ENCODE measurements around the gene OGT. TPM values are rescaled to one million over a fixed set of nuclear protein-coding genes. Genes with fewer than 3 reads are reported as not detected.
"Not testable (repeated sequence)": the region's sequence is repeated elsewhere in the genome, so short reads cannot be mapped to it uniquely, and the experiment has no call there.

OGT gene
- total RNA-seq, 1 donor from 2014 or later = 287 TPM

DNA sequence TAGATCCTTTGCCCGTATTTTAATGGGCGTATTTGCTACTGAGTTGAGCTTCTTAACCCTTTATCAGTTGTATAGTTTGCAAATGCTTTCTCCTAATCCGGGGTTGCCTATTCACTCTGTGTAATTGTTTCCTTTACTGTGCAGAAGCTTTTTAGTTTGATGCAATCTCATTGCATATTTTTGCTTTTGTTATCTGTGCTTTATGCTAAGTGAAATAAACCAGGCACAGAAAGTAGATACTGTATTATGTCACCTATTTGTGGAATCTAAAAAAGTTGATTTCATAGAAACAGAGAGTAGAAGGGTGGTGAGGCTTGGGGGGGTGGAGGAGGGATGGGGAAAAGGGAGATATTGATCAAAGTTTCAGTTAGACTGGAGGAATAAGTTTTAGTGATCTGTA, 17.7 kb downstream of the OGT start:
- H3K27me3 ChIP-seq = no peaks in the 10 kb centered on the region
- no peak for DNase-seq (ENCODE audit: low spot score)
- H3K4me2 ChIP-seq = no peak overlapping the region
- no peaks in the 10 kb centered on the region for H3F3A ChIP-seq (ENCODE audit: low read depth)
- H3K4me1 ChIP-seq = no peaks in the 10 kb centered on the region
- H3K36me3 Mint-ChIP-seq = peaks cover 15% of the 10 kb centered on the region
- H3K4me3 Mint-ChIP-seq = no peak overlapping the region
- H3K9me3 Mint-ChIP-seq = no peaks in the 10 kb centered on the region
- H3K27me3 Mint-ChIP-seq (ENCODE audit: insufficient read depth, low read depth) = no peaks in the 10 kb centered on the region
- no peak overlapping the region for H3K4me3 ChIP-seq
- no peak overlapping the region for H3K27ac ChIP-seq
- peaks cover 9% of the 10 kb centered on the region for H3K36me3 ChIP-seq
- no peak overlapping the region for H2AFZ ChIP-seq (replicated peaks)
- H3K4me1 Mint-ChIP-seq = no peaks in the 10 kb centered on the region
- H3K27ac Mint-ChIP-seq = no peak overlapping the region
- no peak for TF ChIP-seq EZH2 (IDR thresholded peaks at IDR 0.05)
- TF ChIP-seq, protein P1, sequence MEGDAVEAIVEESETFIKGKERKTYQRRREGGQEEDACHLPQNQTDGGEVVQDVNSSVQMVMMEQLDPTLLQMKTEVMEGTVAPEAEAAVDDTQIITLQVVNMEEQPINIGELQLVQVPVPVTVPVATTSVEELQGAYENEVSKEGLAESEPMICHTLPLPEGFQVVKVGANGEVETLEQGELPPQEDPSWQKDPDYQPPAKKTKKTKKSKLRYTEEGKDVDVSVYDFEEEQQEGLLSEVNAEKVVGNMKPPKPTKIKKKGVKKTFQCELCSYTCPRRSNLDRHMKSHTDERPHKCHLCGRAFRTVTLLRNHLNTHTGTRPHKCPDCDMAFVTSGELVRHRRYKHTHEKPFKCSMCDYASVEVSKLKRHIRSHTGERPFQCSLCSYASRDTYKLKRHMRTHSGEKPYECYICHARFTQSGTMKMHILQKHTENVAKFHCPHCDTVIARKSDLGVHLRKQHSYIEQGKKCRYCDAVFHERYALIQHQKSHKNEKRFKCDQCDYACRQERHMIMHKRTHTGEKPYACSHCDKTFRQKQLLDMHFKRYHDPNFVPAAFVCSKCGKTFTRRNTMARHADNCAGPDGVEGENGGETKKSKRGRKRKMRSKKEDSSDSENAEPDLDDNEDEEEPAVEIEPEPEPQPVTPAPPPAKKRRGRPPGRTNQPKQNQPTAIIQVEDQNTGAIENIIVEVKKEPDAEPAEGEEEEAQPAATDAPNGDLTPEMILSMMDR (IDR thresholded peaks at IDR 0.05) = no peak
- TF ChIP-seq EZH2phosphoT487 (IDR thresholded peaks at IDR 0.05) = no peak
- peaks cover 59% of the 10 kb centered on the region for H3K79me2 ChIP-seq (ENCODE audit: low read depth)
- no peaks in the 10 kb centered on the region for H3K9me3 ChIP-seq (ENCODE audit: low read depth)
- H3K9ac ChIP-seq = no peak overlapping the region
- peaks cover 27% of the 10 kb centered on the region for H4K20me1 ChIP-seq (ENCODE audit: low read depth)

DNA sequence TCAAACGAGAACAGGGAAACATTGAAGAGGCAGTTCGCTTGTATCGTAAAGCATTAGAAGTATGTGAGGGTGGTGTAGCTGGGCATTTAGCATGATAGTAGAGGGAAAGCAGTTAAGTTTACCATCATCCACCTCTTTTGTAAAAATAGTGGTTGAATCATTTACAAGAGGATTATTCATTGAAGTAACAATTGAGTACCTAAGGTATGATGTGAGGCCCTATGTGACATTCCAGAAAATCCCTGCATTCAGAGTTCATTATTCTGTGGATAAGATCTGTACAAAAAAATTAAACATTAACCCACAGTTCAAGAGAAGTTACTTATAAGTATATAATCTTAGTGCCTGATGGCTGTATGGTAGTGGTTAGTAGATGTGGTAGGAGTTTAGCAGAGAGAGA, 23.1 kb downstream of the OGT start:
- Histone ChIP-seq H3K9ac (no peak overlapping the region), H3K4me1 (no peaks in the 10 kb centered on the region), H3K27me3 (no peaks in the 10 kb centered on the region), H2AFZ (replicated peaks) (no peak overlapping the region), H3K4me3 (no peak overlapping the region), H3K36me3 (peaks cover 4% of the 10 kb centered on the region), H3F3A (ENCODE audit: low read depth) (no peaks in the 10 kb centered on the region), H3K79me2 (ENCODE audit: low read depth) (peaks cover 15% of the 10 kb centered on the region), H4K20me1 (ENCODE audit: low read depth) (no peaks in the 10 kb centered on the region), H3K9me3 (ENCODE audit: low read depth) (no peaks in the 10 kb centered on the region), H3K27ac (no peak overlapping the region), H3K4me2 (no peak overlapping the region)
- Mint-ChIP-seq H3K27me3 (ENCODE audit: insufficient read depth, low read depth) (no peaks in the 10 kb centered on the region), H3K4me1 (no peaks in the 10 kb centered on the region), H3K27ac (no peak overlapping the region), H3K4me3 (no peak overlapping the region), H3K36me3 (peaks cover 15% of the 10 kb centered on the region), H3K9me3 (no peaks in the 10 kb centered on the region)
- DNase-seq (ENCODE audit: low spot score) = no peak
- TF ChIP-seq, protein P1 (IDR thresholded peaks at IDR 0.05) = no peak
- TF ChIP-seq EZH2 (IDR thresholded peaks at IDR 0.05) (no peak), EZH2phosphoT487 (IDR thresholded peaks at IDR 0.05) (no peak)

DNA sequence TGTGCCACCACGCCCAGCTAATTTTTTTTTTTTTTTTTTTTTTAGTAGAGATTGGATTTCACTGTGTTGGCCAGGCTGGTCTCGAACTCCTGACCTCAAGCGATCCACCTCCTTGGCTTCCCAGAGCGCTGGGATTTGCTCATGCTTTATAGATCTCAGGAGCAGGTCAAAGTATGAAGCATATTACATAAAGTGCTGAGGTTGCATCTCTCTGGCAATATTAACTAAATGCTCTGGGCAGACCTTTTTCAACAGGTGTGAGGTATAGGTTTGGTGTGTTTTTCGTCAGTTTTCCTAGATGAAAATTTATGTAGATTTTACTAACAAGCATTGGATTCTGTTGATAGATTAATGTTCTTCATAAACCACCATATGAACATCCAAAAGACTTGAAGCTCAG, 26.0 kb downstream of the OGT start:
- no peak overlapping the region for H3K4me3 ChIP-seq
- H2AFZ ChIP-seq (replicated peaks) = no peak overlapping the region
- Mint-ChIP-seq H3K4me3 (no peak overlapping the region), H3K9me3 (no peaks in the 10 kb centered on the region), H3K27me3 (ENCODE audit: insufficient read depth, low read depth) (no peaks in the 10 kb centered on the region), H3K4me1 (no peaks in the 10 kb centered on the region), H3K36me3 (peaks cover 23% of the 10 kb centered on the region), H3K27ac (no peak overlapping the region)
- TF ChIP-seq EZH2phosphoT487 (IDR thresholded peaks at IDR 0.05) = no peak
- no peak for TF ChIP-seq EZH2 (IDR thresholded peaks at IDR 0.05)
- TF ChIP-seq, protein P1 (IDR thresholded peaks at IDR 0.05) = no peak
- no peaks in the 10 kb centered on the region for H3K4me1 ChIP-seq
- H3K27ac ChIP-seq = no peak overlapping the region
- H3K9ac ChIP-seq = no peak overlapping the region
- no peaks in the 10 kb centered on the region for H3K27me3 ChIP-seq
- no peak for DNase-seq (ENCODE audit: low spot score)
- H3F3A ChIP-seq (ENCODE audit: low read depth) = no peaks in the 10 kb centered on the region
- H3K9me3 ChIP-seq (ENCODE audit: low read depth) = no peaks in the 10 kb centered on the region
- H3K36me3 ChIP-seq = peaks cover 17% of the 10 kb centered on the region
- no peak overlapping the region for H3K4me2 ChIP-seq
- no peaks in the 10 kb centered on the region for H4K20me1 ChIP-seq (ENCODE audit: low read depth)
- H3K79me2 ChIP-seq (ENCODE audit: low read depth) = no peaks in the 10 kb centered on the region

DNA sequence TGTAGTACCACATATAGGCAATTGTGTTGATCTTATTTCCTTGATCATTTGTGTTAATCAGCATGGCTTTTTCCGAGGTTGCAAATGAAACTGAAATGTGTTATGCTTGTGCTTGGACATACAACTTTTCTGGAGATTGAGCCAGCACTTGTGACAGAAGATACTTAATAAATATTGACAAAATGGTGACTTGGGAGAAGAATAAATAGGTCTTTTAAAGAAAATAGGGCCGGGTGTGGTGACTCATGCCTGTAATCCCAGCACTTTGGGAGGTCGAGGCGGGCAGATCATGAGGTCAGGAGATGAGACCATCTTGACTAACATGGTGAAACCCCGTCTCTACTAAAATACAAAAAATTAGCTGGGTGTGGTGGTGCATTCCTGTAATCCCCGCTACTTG, 26.9 kb downstream of the OGT start:
- not testable (repeated sequence) for H3K27me3 ChIP-seq

More for the DNA sequence above, 26.9 kb downstream of the OGT start:
- peaks cover 21% of the 10 kb centered on the region for H3K36me3 ChIP-seq
- H3K4me3 Mint-ChIP-seq; H3K27ac Mint-ChIP-seq; H3K9me3 ChIP-seq (ENCODE audit: low read depth); H3K4me1 ChIP-seq; DNase-seq (ENCODE audit: low spot score); H3K27ac ChIP-seq; H2AFZ ChIP-seq (replicated peaks); H4K20me1 ChIP-seq (ENCODE audit: low read depth); H3F3A ChIP-seq (ENCODE audit: low read depth); H3K4me3 ChIP-seq; H3K4me2 ChIP-seq; H3K27me3 Mint-ChIP-seq (ENCODE audit: insufficient read depth, low read depth); H3K9ac ChIP-seq; H3K9me3 Mint-ChIP-seq; H3K4me1 Mint-ChIP-seq; H3K79me2 ChIP-seq (ENCODE audit: low read depth): not testable (repeated sequence)
- H3K36me3 Mint-ChIP-seq = peaks cover 24% of the 10 kb centered on the region
